Astrocyte (in vitro differentiated cells and primary cell): Measurements from ENCODE around the gene FAM177B.

ENCODE experiments used
- CTCF ChIP-seq: IDR thresholded peaks from 2 replicates; pipeline ENCODE4 v1.5.1; 2011; ENCODE audit warnings: low read depth, mild to moderate bottlenecking, inconsistent platforms, low read length, moderate library complexity; ENCODE audit not compliant: insufficient read depth
- EZH2 ChIP-seq: IDR thresholded peaks from 2 replicates; pipeline ENCODE4 v1.6.1; 2012; ENCODE audit warnings: mild to moderate bottlenecking, low read length, inconsistent platforms; ENCODE audit not compliant: insufficient read depth

GRCh38 chr1:222794656-222795474, 57.9 kb downstream of the FAM177B start:
- TF ChIP-seq CTCF (no peak), EZH2 (no peak)
